ENCODE results near the gene PTPRG. TPM values are rescaled to one million over a fixed set of nuclear protein-coding genes. Genes with fewer than 3 reads are reported as not detected.

PTPRG gene
- total RNA-seq, 6 experiments from 2014 or later: 11.7 to 27.8 (median 14.7) TPM

GRCh38 chr3:61866153-61866542, 304.8 kb downstream of the PTPRG start:
- H3K4me1 ChIP-seq: no peaks in the 10 kb centered on the region
- H3K27me3 ChIP-seq: no peaks in the 10 kb centered on the region
- WGBS (ENCODE audit: insufficient coverage, low coverage, low lambda C conversion rate, missing lambda C conversion rate): 78% methylated on average over 2 of the region's 2 CpGs
- no peak overlapping the region for H3K27ac ChIP-seq
- TF ChIP-seq POLR2A (IDR thresholded peaks at IDR 0.05): no peak
- TF ChIP-seq CTCF (IDR thresholded peaks at IDR 0.05): no peak
- intact Hi-C loops (cut with DNase I): loop anchor here in 1 of 2 donors (10.0 kb wide), 1 partner anchor 319 kb away; no protein-coding TSS in a partner anchor
- no peaks in the 10 kb centered on the region for H3K36me3 ChIP-seq
- no peaks in the 10 kb centered on the region for H3K9me3 ChIP-seq
- no peak overlapping the region for H3K4me3 ChIP-seq
- no peak for ATAC-seq
- DNase-seq: no peak

- Histone ChIP-seq H3K4me3 (no peak overlapping the region), H3K27me3 (no peaks in the 10 kb centered on the region), H3K27ac (no peak overlapping the region), H3K4me1 (no peaks in the 10 kb centered on the region), H3K36me3 (no peaks in the 10 kb centered on the region), H3K9me3 (no peaks in the 10 kb centered on the region)
- intact Hi-C loops (cut with DNase I): loop anchor here in 1 of 2 donors (10.0 kb wide), 1 partner anchor 318 kb away; no protein-coding TSS in a partner anchor
- no peak for DNase-seq
- TF ChIP-seq CTCF (IDR thresholded peaks at IDR 0.05): no peak
- no peak for TF ChIP-seq POLR2A (IDR thresholded peaks at IDR 0.05)
- no peak for ATAC-seq
- WGBS (ENCODE audit: insufficient coverage, low coverage, low lambda C conversion rate, missing lambda C conversion rate): 88% methylated on average over 2 of the region's 7 CpGs
Observed at GRCh38 chr3:61866961-61867461, 305.6 kb downstream of the PTPRG start.

- no peaks in the 10 kb centered on the region for H3K36me3 ChIP-seq
- H3K27me3 ChIP-seq: no peaks in the 10 kb centered on the region
- no peak overlapping the region for H3K4me3 ChIP-seq
- no peak overlapping the region for H3K27ac ChIP-seq
- TF ChIP-seq POLR2A (IDR thresholded peaks at IDR 0.05): no peak
- no peak for TF ChIP-seq CTCF (IDR thresholded peaks at IDR 0.05)
- WGBS (ENCODE audit: insufficient coverage, low coverage, low lambda C conversion rate, missing lambda C conversion rate): 92% methylated on average over 1 of the region's 1 CpG
- no peaks in the 10 kb centered on the region for H3K4me1 ChIP-seq
- DNase-seq (no peak), ATAC-seq (no peak)
- no peaks in the 10 kb centered on the region for H3K9me3 ChIP-seq
- intact Hi-C loops (cut with DNase I): loop anchor here in 1 of 2 donors (10.0 kb wide), 1 partner anchor 316 kb away; no protein-coding TSS in a partner anchor
Observed at GRCh38 chr3:61868499-61868898, 307.1 kb downstream of the PTPRG start.

- H3K4me3 ChIP-seq: no peak overlapping the region
- intact Hi-C loops (cut with DNase I): loop anchor here in 1 of 2 donors (10.0 kb wide), 1 partner anchor 315 kb away; no protein-coding TSS in a partner anchor
- DNase-seq (no peak), ATAC-seq (no peak)
- H3K36me3 ChIP-seq: no peaks in the 10 kb centered on the region
- TF ChIP-seq CTCF (IDR thresholded peaks at IDR 0.05): no peak
- TF ChIP-seq POLR2A (IDR thresholded peaks at IDR 0.05): no peak
- no peak overlapping the region for H3K27ac ChIP-seq
- H3K4me1 ChIP-seq: peaks cover 0 to 7% (median 2%) of the 10 kb centered on the region in 4 donors
- H3K27me3 ChIP-seq: no peaks in the 10 kb centered on the region
- H3K9me3 ChIP-seq: no peaks in the 10 kb centered on the region
- WGBS (ENCODE audit: insufficient coverage, low coverage, low lambda C conversion rate, missing lambda C conversion rate): 79% methylated on average over 6 of the region's 6 CpGs
Observed at GRCh38 chr3:61869371-61869770, 308.0 kb downstream of the PTPRG start.

Measured in right lobe of liver (tissue), 6 donors.